Small intestine (tissue), 7 donors: Measurements from ENCODE around the gene DDAH1. TPM values are rescaled to one million over a fixed set of nuclear protein-coding genes. Genes with fewer than 3 reads are reported as not detected.
A peak's percentile ranks its signal among the peaks of the same experiment; 100 is the strongest.

Experiments
- DNase-seq, 2 donors: peaks; one replicate each; pipeline versions ENCODE4 v3.0.0 to v3.0.0-alpha.2; 2013
- FAIRE-seq: peaks from 2 replicates; lab custom pipeline; 2012; peaks lifted over from hg19 to GRCh38; lab: Jason Lieb, UNC
- H3K27ac ChIP-seq, 3 donors: one replicate each; pipeline ENCODE4 v1.5.1; 2013; ENCODE audit warnings: low read length in 2 of 3, mild to moderate bottlenecking in 2 of 3, control low read depth in 1 of 3, inconsistent platforms in 1 of 3, low read depth in 1 of 3, moderate library complexity in 1 of 3
- H3K27me3 ChIP-seq, 3 donors: one replicate each; pipeline ENCODE4 v1.6.1; 2013; ENCODE audit warnings: low read length in 3 of 3, inconsistent platforms in 1 of 3; ENCODE audit not compliant: control insufficient read depth in 3 of 3, insufficient read depth in 3 of 3
- H3K36me3 ChIP-seq, 3 donors: one replicate each; pipeline ENCODE4 v1.6.1; 2013; ENCODE audit warnings: low read length in 3 of 3, inconsistent platforms in 1 of 3, low read depth in 1 of 3, mild to moderate bottlenecking in 1 of 3, moderate library complexity in 1 of 3; ENCODE audit not compliant: control insufficient read depth in 3 of 3, insufficient read depth in 2 of 3
- H3K4me1 ChIP-seq, 3 donors: one replicate each; pipeline ENCODE4 v1.6.1; 2013; ENCODE audit warnings: low read length in 2 of 3, inconsistent platforms in 1 of 3, low read depth in 1 of 3, mild to moderate bottlenecking in 1 of 3, moderate library complexity in 1 of 3; ENCODE audit not compliant: control insufficient read depth in 3 of 3, insufficient read depth in 2 of 3
- H3K4me3 ChIP-seq, 3 donors: one replicate each; pipeline ENCODE4 v1.5.1; 2013; ENCODE audit warnings: low read length in 3 of 3, control low read depth in 1 of 3, inconsistent platforms in 1 of 3, low read depth in 1 of 3, mild to moderate bottlenecking in 1 of 3, moderate library complexity in 1 of 3
- H3K9me3 ChIP-seq, 2 donors: one replicate each; pipeline ENCODE4 v1.6.1; 2013; ENCODE audit warnings: low read depth in 1 of 2, low read length in 1 of 2; ENCODE audit not compliant: control insufficient read depth in 2 of 2, insufficient read depth in 1 of 2
- whole genome bisulfite sequencing, 3 donors: extraction: QIAGEN DNeasy Blood & Tissue Kit; methylation state at CpG; one replicate each; pipeline ENCODE4 v1.1.7; 2013; 5-methylcytosine and 5-hydroxymethylcytosine counted together
- polyA plus RNA-seq, 4 donors: library from polyadenylated mRNA; stranded (reverse) in 3 of 4; unstranded in 1 of 4; fragments of 200-250 nt in 3 of 4; fragments of 120-200 nt in 1 of 4; gene quantifications; one replicate each; pipeline versions ENCODE4 v1.2.1 to v1.2.3, GENCODE V29; 2013
- donor health status: healthy with polysubstance abuse.
- donor health status: control.
- donor health status: control.
- donor health status: Bipolar disorder and iron deficiency.
- donor health status: healthy.

The DDAH1 gene
- polyA plus RNA-seq, 4 donors: 21.9 to 130 (median 46.7) TPM

- DNase-seq: peak in 1 of 2 donors; percentile 69
- Histone ChIP-seq H3K4me1 (peaks cover 0 to 21% (median 2%) of the 10 kb centered on the region in 3 donors), H3K9me3 (no peaks in the 10 kb centered on the region), H3K27ac (no peak overlapping the region), H3K36me3 (no peaks in the 10 kb centered on the region), H3K27me3 (no peaks in the 10 kb centered on the region), H3K4me3 (no peak overlapping the region)
- FAIRE-seq: no peak
- 27 to 63% (median 58%) methylated on average over 6 of the region's 6 CpGs for WGBS, 3 donors
These were observed 30.6 kb upstream of the DDAH1 start for GRCh38 chr1:85495556-85495955.

DNA sequence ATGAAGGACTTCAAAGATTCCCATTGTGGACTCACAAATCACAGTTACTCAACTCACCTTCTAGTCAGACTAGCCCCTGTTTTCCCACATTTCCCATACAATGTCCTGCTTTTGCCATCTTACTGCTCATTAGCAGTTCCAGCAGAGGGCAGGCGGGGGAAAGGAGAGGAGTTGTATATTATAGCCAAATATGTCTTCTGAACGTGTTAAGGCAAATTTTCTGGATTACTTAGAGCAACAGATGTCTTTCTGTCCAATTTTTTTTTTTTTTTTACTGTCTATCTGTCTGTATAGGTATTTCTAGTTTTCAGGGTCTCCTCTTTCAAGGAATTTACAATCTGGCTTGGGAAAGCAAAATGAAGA, 29.9 kb upstream of the DDAH1 start:
- 50 to 60% (median 52%) methylated on average over 2 of the region's 2 CpGs for WGBS, 3 donors
- FAIRE-seq (no peak), DNase-seq (no peak)
- no peaks in the 10 kb centered on the region for H3K9me3 ChIP-seq
- no peaks in the 10 kb centered on the region for H3K36me3 ChIP-seq
- H3K4me3 ChIP-seq: no peak overlapping the region
- H3K27ac ChIP-seq: peak overlapping the region in 1 of 3 donors; percentile 82
- H3K27me3 ChIP-seq: no peaks in the 10 kb centered on the region
- peaks cover 0 to 21% (median 2%) of the 10 kb centered on the region in 3 donors for H3K4me1 ChIP-seq

DNA sequence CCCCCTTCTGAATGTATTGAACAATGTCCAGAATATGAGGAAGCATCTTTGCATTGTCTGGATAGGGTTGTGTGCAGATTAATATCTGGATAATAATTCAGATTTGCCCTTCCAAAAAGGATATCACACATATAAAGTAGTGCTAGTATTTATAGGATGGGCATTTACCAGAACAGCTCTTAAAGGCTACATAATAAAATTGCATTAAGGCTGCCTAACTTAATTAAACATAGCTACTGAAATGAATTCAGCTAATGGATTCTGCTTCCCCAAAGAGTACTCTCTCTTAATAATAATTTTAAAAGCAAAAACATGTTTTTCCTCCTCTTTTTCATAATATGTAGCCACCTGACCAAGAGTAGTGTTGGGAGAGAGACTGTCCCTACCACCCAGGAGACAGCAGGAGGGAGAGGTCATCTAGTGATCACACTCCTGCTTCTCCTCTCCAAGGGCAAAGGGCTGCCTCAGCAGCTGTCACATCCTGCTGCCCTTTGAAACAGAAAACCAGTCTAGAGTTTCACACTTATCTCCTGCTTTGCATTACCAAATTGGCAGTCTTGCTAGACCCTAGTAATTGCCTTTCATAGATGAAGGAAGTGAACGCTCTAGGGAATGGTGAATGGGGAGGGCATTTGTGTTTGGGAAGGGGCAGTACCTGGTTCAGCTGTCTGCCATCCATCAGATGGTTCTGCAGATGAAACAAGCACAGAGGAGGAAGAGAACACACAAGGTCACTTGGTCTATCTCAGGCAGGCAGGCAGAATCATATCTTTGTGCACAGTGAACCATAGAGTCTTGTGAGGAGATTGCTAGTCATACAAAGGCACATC, 29.3 kb upstream of the DDAH1 start:
- H3K4me3 ChIP-seq: no peak overlapping the region
- H3K27ac ChIP-seq: peak overlapping the region in 1 of 3 donors; percentile 82
- FAIRE-seq (no peak), DNase-seq (peak; percentile 62 to 79)
- 24 to 68% (median 48%) methylated on average over 1 of the region's 1 CpG for WGBS, 3 donors
- H3K36me3 ChIP-seq: no peaks in the 10 kb centered on the region
- peaks cover 0 to 21% (median 2%) of the 10 kb centered on the region in 3 donors for H3K4me1 ChIP-seq
- no peaks in the 10 kb centered on the region for H3K9me3 ChIP-seq
- no peaks in the 10 kb centered on the region for H3K27me3 ChIP-seq

- FAIRE-seq (no peak), DNase-seq (no peak)
- Histone ChIP-seq H3K27ac (no peak overlapping the region), H3K36me3 (no peaks in the 10 kb centered on the region), H3K4me1 (peaks cover 0 to 18% (median under 1%) of the 10 kb centered on the region in 3 donors), H3K27me3 (no peaks in the 10 kb centered on the region), H3K9me3 (no peaks in the 10 kb centered on the region), H3K4me3 (no peak overlapping the region)
- WGBS, 3 donors: 79 to 100% (median 92%) methylated on average over 1 of the region's 1 CpG
These were observed 25.5 kb upstream of the DDAH1 start for GRCh38 chr1:85490270-85490985.

DNA sequence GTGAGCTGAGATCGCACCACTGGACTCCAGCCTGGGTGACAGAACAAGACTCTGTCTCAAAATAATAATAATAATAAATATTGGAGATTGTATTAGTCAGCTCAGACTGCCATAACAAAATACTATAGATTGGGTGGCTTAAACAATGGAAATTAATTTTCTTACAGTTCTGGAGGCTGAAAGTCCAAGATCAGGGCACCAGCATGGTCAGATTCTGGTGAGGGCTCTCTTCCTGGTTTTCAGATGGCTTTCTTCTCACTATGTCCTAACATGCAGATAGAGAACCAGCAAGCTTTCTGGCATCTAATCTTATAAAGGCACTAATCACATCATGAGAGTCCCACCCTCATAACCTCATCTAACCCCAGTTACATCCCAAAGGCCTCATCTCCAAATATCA, 23.2 kb upstream of the DDAH1 start:
- Histone ChIP-seq H3K9me3 (no peaks in the 10 kb centered on the region), H3K27ac (no peak overlapping the region), H3K27me3 (no peaks in the 10 kb centered on the region), H3K36me3 (no peaks in the 10 kb centered on the region), H3K4me1 (peaks cover 0 to 4% (median 0%) of the 10 kb centered on the region in 3 donors), H3K4me3 (no peak overlapping the region)
- FAIRE-seq (no peak), DNase-seq (no peak)
- WGBS, 3 donors: 95 to 96% (median 95%) methylated on average over 1 of the region's 1 CpG

DNA sequence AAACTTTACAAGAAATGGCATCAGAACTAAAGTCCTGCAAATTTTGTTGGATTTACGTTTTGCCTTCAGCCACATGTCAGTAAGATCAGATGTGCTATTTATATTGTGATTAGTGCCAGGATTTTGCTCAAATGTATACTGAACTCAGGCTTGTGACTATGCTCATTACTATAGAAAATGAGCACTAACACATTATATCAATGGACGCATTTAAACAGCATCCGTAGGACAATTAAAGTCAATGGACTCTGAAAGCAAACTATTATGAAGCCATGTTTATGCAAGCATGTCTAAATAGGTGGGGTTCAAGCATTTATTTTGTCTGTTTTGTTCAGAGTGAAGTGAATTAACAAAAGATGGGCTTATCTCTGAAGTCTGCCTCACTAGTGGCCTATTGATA, 20.6 kb upstream of the DDAH1 start:
- Histone ChIP-seq H3K27ac (no peak overlapping the region), H3K4me1 (no peaks in the 10 kb centered on the region), H3K36me3 (no peaks in the 10 kb centered on the region), H3K9me3 (no peaks in the 10 kb centered on the region), H3K4me3 (no peak overlapping the region), H3K27me3 (no peaks in the 10 kb centered on the region)
- WGBS, 3 donors: 86 to 90% (median 88%) methylated on average over 3 of the region's 3 CpGs
- DNase-seq (no peak), FAIRE-seq (no peak)

GRCh38 chr1:85484716-85485115, 19.8 kb upstream of the DDAH1 start:
- WGBS, 3 donors: 93 to 96% (median 93%) methylated on average over 1 of the region's 1 CpG
- Histone ChIP-seq H3K4me3 (no peak overlapping the region), H3K9me3 (no peaks in the 10 kb centered on the region), H3K27ac (no peak overlapping the region), H3K27me3 (no peaks in the 10 kb centered on the region), H3K4me1 (no peaks in the 10 kb centered on the region), H3K36me3 (no peaks in the 10 kb centered on the region)
- FAIRE-seq (no peak), DNase-seq (no peak)

DNA sequence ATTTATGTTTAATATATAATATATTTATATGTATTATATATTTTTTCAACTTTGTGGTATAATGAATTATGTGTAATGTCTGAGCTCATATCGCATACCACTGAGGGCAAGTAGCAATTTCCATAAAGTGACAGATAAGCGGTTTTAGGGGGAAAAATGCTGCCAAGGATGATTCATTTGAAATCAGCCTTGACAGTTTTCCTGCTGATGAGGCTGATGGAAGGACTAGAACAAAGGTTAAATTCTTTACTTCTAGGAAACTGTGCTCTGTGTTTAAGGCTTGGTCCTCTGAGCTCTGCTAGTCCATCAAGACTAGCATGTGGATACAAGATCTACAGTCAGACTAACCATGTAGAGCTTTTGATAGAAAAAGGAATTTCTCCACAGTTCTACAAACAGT, 19.3 kb upstream of the DDAH1 start:
- DNase-seq: no peak
- Histone ChIP-seq H3K27ac (no peak overlapping the region), H3K4me1 (no peaks in the 10 kb centered on the region), H3K27me3 (no peaks in the 10 kb centered on the region), H3K4me3 (no peak overlapping the region), H3K9me3 (no peaks in the 10 kb centered on the region), H3K36me3 (no peaks in the 10 kb centered on the region)
- WGBS, 3 donors: 86 to 93% (median 90%) methylated on average over 2 of the region's 2 CpGs
- FAIRE-seq: no peak
